Measurements from ENCODE around the gene COMMD6. TPM values are rescaled to one million over a fixed set of nuclear protein-coding genes. Genes with fewer than 3 reads are reported as not detected.
A peak's percentile ranks its signal among the peaks of the same experiment; 100 is the strongest.

The COMMD6 gene
- total and polyA plus RNA-seq, 2 of the 13 experiments (the other 11 are each of a cell fraction or from before 2014, with no cell fraction given) = 97.0 to 164 TPM

GRCh38 chr13:75549262-75550158, 11.9 kb upstream of the COMMD6 start, which contains the start of gene UCHL3 (continued):
- TF ChIP-seq REST (IDR thresholded peaks at IDR 0.05; ENCODE audit: borderline replicate concordance in 1 of 2, low read depth in 1 of 2, low read length in 2 of 2) = no peak
- peak; percentile 39; the same call in 1 of the 2 replicates for TF ChIP-seq ZBED4 (CRISPR knock-in tag; IDR thresholded peaks at IDR 0.05; ENCODE audit: borderline replicate concordance)
- TF ChIP-seq MYNN (CRISPR knock-in tag; IDR thresholded peaks at IDR 0.05; ENCODE audit: low read depth) = no peak
- TF ChIP-seq TBX3 (IDR thresholded peaks at IDR 0.05; ENCODE audit: borderline replicate concordance) = peak; percentile 30; the same call in 1 of the 2 replicates
- peak; percentile 27; the same call in 1 of the 2 replicates for TF ChIP-seq ZNF768 (CRISPR knock-in tag; IDR thresholded peaks at IDR 0.05)
- no peak for TF ChIP-seq NFKBIZ (CRISPR knock-in tag; IDR thresholded peaks at IDR 0.05)
- TF ChIP-seq KMT2B (CRISPR knock-in tag; IDR thresholded peaks at IDR 0.05) = peak; percentile 83
- TF ChIP-seq DDIT3 (CRISPR knock-in tag; IDR thresholded peaks at IDR 0.05) = no peak
- TF ChIP-seq PREB (CRISPR knock-in tag; IDR thresholded peaks at IDR 0.05) = 0 out of 2 replicates have a peak, but pooled peaks have one; percentile 22
- peak; percentile 61; the same call in 1 of the 2 replicates for TF ChIP-seq ZNF124 (CRISPR knock-in tag; IDR thresholded peaks at IDR 0.05)
- no peak for TF ChIP-seq ZMAT5 (CRISPR knock-in tag; IDR thresholded peaks at IDR 0.05; ENCODE audit: borderline replicate concordance, low read depth)
- TF ChIP-seq SOX13 (IDR thresholded peaks at IDR 0.05) = no peak
- peak in 1 of 2 experiments; percentile 62; a peak in 2 of 4 replicates for TF ChIP-seq SOX13 (CRISPR knock-in tag; conservative IDR thresholded peaks at IDR 0.05 in 1 of 2, IDR thresholded peaks at IDR 0.05 in 1 of 2)
- TF ChIP-seq TIGD3 (CRISPR knock-in tag; IDR thresholded peaks at IDR 0.05; ENCODE audit: borderline replicate concordance) = no peak
- TF ChIP-seq SIX4 (CRISPR knock-in tag; IDR thresholded peaks at IDR 0.05) = no peak
- TF ChIP-seq ZSCAN30 (CRISPR knock-in tag; IDR thresholded peaks at IDR 0.05) = no peak
- TF ChIP-seq HOXA3 (CRISPR knock-in tag; IDR thresholded peaks at IDR 0.05) = peak; percentile 43; the same call in 1 of the 2 replicates

Measured in HepG2 (cell line).